Epithelial cell of prostate (primary cell): ENCODE measurements around the gene SLC25A6.
"Not testable (repeated sequence)": the region's sequence is repeated elsewhere in the genome, so short reads cannot be mapped to it uniquely, and the experiment has no call there.

ENCODE experiments used
- DNase-seq: peaks from one replicate; pipeline ENCODE4 v3.0.0-alpha.2; 2011; ENCODE audit warnings: low read depth, low spot score
- H3K27ac ChIP-seq: fragments of 450-650 bp; 2 replicates; pipeline ENCODE4 v1.5.1; 2017; ENCODE audit warnings: mild to moderate bottlenecking

Gene SLC25A6

GRCh38 chrX:1391707-1392375 is at the start of gene SLC25A6:
Gene SLC25A6 (minus strand): TSS chrX:1392113. CDS start chrX:1392009, 104 bp downstream.
- peak within 1 kb of the TSS; percentile 95 for H3K27ac ChIP-seq
- DNase-seq = peak; percentile 85

GRCh38 chrX:1440506-1440905 is 48.6 kb upstream of the SLC25A6 start:
- no peak for DNase-seq
- no peak overlapping the region for H3K27ac ChIP-seq

GRCh38 chrX:1435241-1435895 is 43.5 kb upstream of the SLC25A6 start:
- no peak overlapping the region for H3K27ac ChIP-seq
- no peak for DNase-seq

GRCh38 chrX:1434871-1435240 is 42.9 kb upstream of the SLC25A6 start:
- no peak for DNase-seq
- H3K27ac ChIP-seq = no peak overlapping the region

- H3K27ac ChIP-seq = no peak overlapping the region
- no peak for DNase-seq
These were observed 41.9 kb upstream of the SLC25A6 start for GRCh38 chrX:1433646-1434357.

- DNase-seq = no peak
- no peak overlapping the region for H3K27ac ChIP-seq
These were observed 38.5 kb upstream of the SLC25A6 start for GRCh38 chrX:1430451-1430850.

- H3K27ac ChIP-seq = no peak overlapping the region
These were observed 35.8 kb upstream of the SLC25A6 start for GRCh38 chrX:1427756-1428155.

GRCh38 chrX:1426321-1426720 is 34.4 kb upstream of the SLC25A6 start:
- DNase-seq, H3K27ac ChIP-seq: not testable (repeated sequence)

More at GRCh38 chrX:1427756-1428155, 35.8 kb upstream of the SLC25A6 start:
- no peak for DNase-seq

GRCh38 chrX:1425381-1425780 is 33.5 kb upstream of the SLC25A6 start:
- DNase-seq = no peak
- no peak overlapping the region for H3K27ac ChIP-seq

GRCh38 chrX:1424147-1424851 is 32.4 kb upstream of the SLC25A6 start:
- no peak for DNase-seq
- no peak overlapping the region for H3K27ac ChIP-seq

- DNase-seq = no peak
- no peak overlapping the region for H3K27ac ChIP-seq
These were observed 31.3 kb upstream of the SLC25A6 start for GRCh38 chrX:1423215-1423614.

GRCh38 chrX:1422135-1422465 is 30.2 kb upstream of the SLC25A6 start:
- no peak overlapping the region for H3K27ac ChIP-seq
- no peak for DNase-seq

GRCh38 chrX:1421433-1422134 is 29.7 kb upstream of the SLC25A6 start:
- DNase-seq = no peak
- no peak overlapping the region for H3K27ac ChIP-seq

GRCh38 chrX:1420371-1420770 is 28.5 kb upstream of the SLC25A6 start:
- no peak for DNase-seq
- H3K27ac ChIP-seq = no peak overlapping the region

- no peak overlapping the region for H3K27ac ChIP-seq
- no peak for DNase-seq
These were observed 27.8 kb upstream of the SLC25A6 start for GRCh38 chrX:1419545-1420355.

- DNase-seq = no peak
- no peak overlapping the region for H3K27ac ChIP-seq
These were observed 27.1 kb upstream of the SLC25A6 start for GRCh38 chrX:1418901-1419544.

- DNase-seq = no peak
- H3K27ac ChIP-seq = no peak overlapping the region
These were observed 26.2 kb upstream of the SLC25A6 start for GRCh38 chrX:1417921-1418771.
